ENCODE measurements around the gene FAM186B.

Gene FAM186B

DNA sequence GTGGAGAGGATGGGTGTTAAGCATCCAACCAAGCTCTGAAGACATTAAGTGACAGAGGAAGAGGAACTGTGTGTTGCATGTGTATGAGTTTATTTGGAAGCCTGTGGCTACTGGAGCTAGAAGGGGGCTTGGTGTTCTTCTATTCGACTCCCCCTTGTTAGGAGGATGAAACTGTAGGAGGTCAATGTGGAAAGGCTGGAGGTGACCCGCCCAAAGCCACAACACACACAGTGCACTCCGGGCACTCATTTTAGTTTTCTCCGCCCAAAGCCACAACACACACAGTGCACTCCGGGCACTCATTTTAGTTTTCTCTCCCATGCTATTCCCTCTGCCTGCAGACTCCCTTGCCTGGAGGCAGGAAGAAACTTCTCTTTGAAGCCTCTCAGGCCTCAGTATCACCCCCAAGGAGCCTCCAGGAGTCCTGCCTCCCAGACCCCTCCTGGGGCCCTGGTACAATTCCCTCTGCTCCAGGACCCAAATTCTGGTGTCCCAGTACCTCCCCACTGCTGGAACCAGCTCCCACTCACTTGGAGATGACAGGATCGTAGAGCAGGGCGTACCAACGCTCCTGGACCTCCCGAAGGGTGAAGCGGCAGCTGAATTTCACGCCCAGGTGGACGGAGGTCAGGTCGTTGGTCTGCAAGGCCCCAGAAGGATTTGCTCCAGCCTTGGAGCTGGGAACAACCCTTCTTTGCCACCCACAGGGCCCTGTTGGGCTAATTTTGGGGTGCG is 41.3 kb downstream of the FAM186B start:
- no peak for DNase-seq (ENCODE audit: low spot score)
- TF ChIP-seq CTCF (IDR thresholded peaks at IDR 0.05; ENCODE audit: extremely low read depth, insufficient read depth, missing control alignments), result no peak
- in situ Hi-C loops (cut with MboI; ENCODE audit: low pct_unique_long_range_greater_than_20kb, low sequenced_read_pairs, unreplicated experiment), result no loop called here

GRCh38 chr12:49562831-49563230 is 42.6 kb downstream of the FAM186B start:
- in situ Hi-C loops (cut with MboI; ENCODE audit: low pct_unique_long_range_greater_than_20kb, low sequenced_read_pairs, unreplicated experiment), result no loop called here
- TF ChIP-seq CTCF (IDR thresholded peaks at IDR 0.05; ENCODE audit: extremely low read depth, insufficient read depth, missing control alignments), result no peak
- no peak for DNase-seq (ENCODE audit: low spot score)

DNA sequence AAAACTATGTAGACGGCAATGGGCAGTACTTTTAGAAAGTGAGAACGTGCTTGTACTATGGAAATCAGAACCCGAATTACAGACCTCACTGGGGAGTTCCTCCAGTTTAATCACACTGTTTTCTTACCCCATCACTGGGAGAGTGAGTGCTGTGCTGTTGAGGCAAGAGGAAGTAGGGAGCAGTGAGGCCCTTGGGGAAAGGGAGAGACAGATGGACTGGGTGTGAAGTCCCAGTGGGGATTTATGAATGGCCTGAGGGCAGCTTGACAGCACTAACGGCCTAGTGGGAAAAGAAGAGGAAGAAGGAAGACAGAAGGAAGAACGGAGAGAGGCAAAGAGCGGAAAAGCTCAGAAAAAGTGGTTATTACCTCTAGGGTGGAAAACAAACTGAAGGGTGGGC is 43.2 kb downstream of the FAM186B start:
- no peak for TF ChIP-seq CTCF (IDR thresholded peaks at IDR 0.05; ENCODE audit: extremely low read depth, insufficient read depth, missing control alignments)
- in situ Hi-C loops (cut with MboI; ENCODE audit: low pct_unique_long_range_greater_than_20kb, low sequenced_read_pairs, unreplicated experiment), result no loop called here
- no peak for DNase-seq (ENCODE audit: low spot score)

GRCh38 chr12:49560695-49561094 is 44.7 kb downstream of the FAM186B start:
- DNase-seq (ENCODE audit: low spot score), result no peak
- TF ChIP-seq CTCF (IDR thresholded peaks at IDR 0.05; ENCODE audit: extremely low read depth, insufficient read depth, missing control alignments), result no peak
- in situ Hi-C loops (cut with MboI; ENCODE audit: low pct_unique_long_range_greater_than_20kb, low sequenced_read_pairs, unreplicated experiment), result no loop called here

- DNase-seq (ENCODE audit: low spot score), result no peak
- in situ Hi-C loops (cut with MboI; ENCODE audit: low pct_unique_long_range_greater_than_20kb, low sequenced_read_pairs, unreplicated experiment), result no loop called here
- no peak for TF ChIP-seq CTCF (IDR thresholded peaks at IDR 0.05; ENCODE audit: extremely low read depth, insufficient read depth, missing control alignments)
Observed at GRCh38 chr12:49559011-49559675, 46.3 kb downstream of the FAM186B start.

DNA sequence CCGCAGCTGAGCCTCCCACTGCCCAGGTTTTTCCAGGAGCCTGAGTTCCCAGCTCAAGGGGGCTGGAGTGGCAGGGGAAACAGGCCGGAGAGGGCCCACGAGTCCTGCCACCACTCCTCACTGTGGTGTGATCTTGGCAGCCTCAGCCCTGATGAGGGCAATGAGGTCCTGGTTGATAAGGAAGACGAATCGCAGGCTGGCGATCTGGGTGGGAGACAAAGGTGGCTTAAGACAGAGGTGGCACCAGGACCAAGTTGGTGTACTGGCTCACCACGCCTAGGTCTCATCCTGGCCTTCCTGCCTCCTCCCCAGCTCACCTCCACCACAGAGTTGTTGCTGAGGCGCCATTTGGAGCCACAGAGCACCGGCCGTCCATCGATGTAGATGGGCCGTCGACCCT is 46.9 kb downstream of the FAM186B start:
- in situ Hi-C loops (cut with MboI; ENCODE audit: low pct_unique_long_range_greater_than_20kb, low sequenced_read_pairs, unreplicated experiment), result no loop called here

More for the DNA sequence above, 46.9 kb downstream of the FAM186B start:
- DNase-seq (ENCODE audit: low spot score), result no peak
- no peak for TF ChIP-seq CTCF (IDR thresholded peaks at IDR 0.05; ENCODE audit: extremely low read depth, insufficient read depth, missing control alignments)

All from GM13977 (cell line).